Measurements from ENCODE around the gene ZNF581.

The ZNF581 gene

DNA sequence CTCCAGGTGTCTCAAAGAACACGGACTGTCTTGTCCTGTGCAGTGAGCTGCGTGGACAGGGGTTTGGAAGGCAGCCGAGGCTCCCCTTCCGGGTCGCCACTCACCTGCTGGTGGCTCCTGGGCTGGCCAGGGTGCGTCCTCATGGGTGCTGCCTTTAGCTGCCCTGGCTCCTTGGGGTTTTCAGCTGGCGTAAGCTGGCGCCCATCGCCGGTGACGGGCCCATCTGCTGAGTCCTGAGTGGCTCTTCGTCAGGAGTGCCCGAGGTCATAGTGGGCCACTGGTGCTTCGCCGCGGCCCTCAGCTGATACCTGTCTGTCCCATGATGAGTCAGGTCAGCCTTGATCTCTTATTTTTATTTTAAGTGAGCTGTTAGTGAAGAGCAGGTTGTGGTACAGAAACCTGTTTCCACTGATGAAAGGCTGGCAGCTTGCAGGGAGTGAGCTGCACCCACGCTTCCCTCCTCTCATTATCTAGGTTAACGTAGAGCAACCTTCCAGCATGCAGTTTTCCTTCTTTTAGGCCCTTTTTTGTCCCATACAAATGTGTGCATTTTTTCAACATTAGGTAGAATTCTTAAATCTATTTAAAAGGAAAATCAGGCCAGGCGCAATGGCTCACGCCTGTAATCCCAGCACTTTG, 50.0 kb downstream of the ZNF581 start:
- no peak for DNase-seq (ENCODE audit: low read depth)

DNA sequence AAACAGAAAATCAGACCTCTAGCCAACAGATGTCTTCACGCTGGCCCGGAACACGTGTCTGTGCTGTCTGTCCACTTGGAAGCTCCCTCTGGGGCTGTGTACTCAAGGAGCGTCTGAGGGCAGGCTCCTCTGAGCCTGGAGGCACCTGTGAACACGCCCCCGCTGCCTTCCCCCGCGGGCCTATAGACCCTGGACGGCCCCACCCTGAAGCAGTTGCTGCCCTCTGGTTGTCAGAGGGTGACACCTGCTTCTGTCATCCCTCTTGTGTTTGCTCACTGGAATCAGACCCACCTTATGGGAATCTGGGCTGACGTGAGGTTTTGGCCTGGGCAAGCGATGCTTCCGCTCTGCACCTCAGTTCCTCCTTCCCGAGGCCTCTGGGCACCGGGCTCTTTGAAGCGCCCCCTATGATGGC, 50.8 kb downstream of the ZNF581 start:
- no peak for DNase-seq (ENCODE audit: low read depth)

DNA sequence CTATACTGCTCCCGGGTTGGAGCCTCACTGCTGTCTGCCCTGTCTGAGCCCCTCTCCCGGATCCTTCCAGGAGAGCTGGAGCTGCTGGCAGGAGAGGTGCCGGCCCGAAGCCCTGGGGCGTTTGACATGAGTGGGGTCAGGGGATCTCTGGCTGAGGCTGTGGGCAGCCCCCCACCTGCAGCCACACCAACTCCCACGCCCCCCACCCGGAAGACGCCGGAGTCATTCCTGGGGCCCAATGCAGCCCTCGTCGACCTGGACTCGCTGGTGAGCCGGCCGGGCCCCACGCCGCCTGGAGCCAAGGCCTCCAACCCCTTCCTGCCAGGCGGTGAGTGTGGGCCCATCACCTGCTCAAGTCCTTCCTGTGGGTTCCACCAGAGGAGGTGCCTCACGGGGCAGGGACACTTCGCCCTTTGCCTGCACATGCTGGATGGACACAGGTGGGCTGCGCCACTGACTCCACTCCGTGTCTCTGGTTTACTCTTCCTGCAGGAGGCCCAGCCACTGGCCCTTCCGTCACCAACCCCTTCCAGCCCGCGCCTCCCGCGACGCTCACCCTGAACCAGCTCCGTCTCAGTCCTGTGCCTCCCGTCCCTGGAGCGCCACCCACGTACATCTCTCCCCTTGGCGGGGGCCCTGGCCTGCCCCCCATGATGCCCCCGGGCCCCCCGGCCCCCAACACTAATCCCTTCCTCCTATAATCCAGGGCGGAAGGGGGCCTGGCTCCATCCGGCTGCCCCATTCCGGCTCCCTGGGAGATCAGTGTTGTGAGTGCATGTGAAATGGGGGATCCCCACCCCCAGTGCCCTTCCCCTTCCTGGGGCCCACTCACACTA, 51.4 kb downstream of the ZNF581 start:
- DNase-seq (ENCODE audit: low read depth), result no peak
